Measurements from ENCODE around the gene TSPAN16.

Gene TSPAN16

GRCh38 chr19:11251650-11252314 is 44.2 kb upstream of the TSPAN16 start:
- Histone ChIP-seq H3K4me3 (ENCODE audit: low read length) (no peak overlapping the region), H3K9ac (ENCODE audit: low read length) (no peak overlapping the region), H3K4me2 (ENCODE audit: low read depth, low read length) (no peak overlapping the region), H3K36me3 (replicated peaks; ENCODE audit: insufficient read depth, low read length) (no peaks in the 10 kb centered on the region), H3K27ac (ENCODE audit: low read length) (no peak overlapping the region), H3K4me1 (ENCODE audit: low read length) (no peaks in the 10 kb centered on the region), H2AFZ (ENCODE audit: low read length) (no peak overlapping the region), H3K9me3 (replicated peaks; ENCODE audit: insufficient read depth, low read length) (no peaks in the 10 kb centered on the region), H4K20me1 (ENCODE audit: insufficient read depth, low read length) (no peaks in the 10 kb centered on the region), H3K79me2 (ENCODE audit: low read length) (no peaks in the 10 kb centered on the region), H3K27me3 (replicated peaks; ENCODE audit: insufficient read depth, low read length) (peaks cover 75% of the 10 kb centered on the region), H3F3A (ENCODE audit: insufficient read depth, low read length) (no peaks in the 10 kb centered on the region), H3K9me2 (replicated peaks; ENCODE audit: insufficient read depth, low read length) (no peaks in the 10 kb centered on the region)
- TF ChIP-seq EZH2phosphoT487 (IDR thresholded peaks at IDR 0.05; ENCODE audit: low read length) (no peak), CTCF (IDR thresholded peaks at IDR 0.05; ENCODE audit: low read length) (no peak), EZH2 (optimal IDR thresholded peaks at IDR 0.05; ENCODE audit: low read depth, low read length) (no peak)
- no peak for DNase-seq

- no peak for DNase-seq
- TF ChIP-seq EZH2 (optimal IDR thresholded peaks at IDR 0.05; ENCODE audit: low read depth, low read length) (no peak), CTCF (IDR thresholded peaks at IDR 0.05; ENCODE audit: low read length) (no peak), EZH2phosphoT487 (IDR thresholded peaks at IDR 0.05; ENCODE audit: low read length) (no peak)
- H2AFZ ChIP-seq (ENCODE audit: low read length): no peak overlapping the region
- H3K9me2 ChIP-seq (replicated peaks; ENCODE audit: insufficient read depth, low read length): no peaks in the 10 kb centered on the region
- no peaks in the 10 kb centered on the region for H3K36me3 ChIP-seq (replicated peaks; ENCODE audit: insufficient read depth, low read length)
- no peak overlapping the region for H3K4me3 ChIP-seq (ENCODE audit: low read length)
- H3K27me3 ChIP-seq (replicated peaks; ENCODE audit: insufficient read depth, low read length): peaks cover 71% of the 10 kb centered on the region
- H3K9me3 ChIP-seq (replicated peaks; ENCODE audit: insufficient read depth, low read length): no peaks in the 10 kb centered on the region
- no peak overlapping the region for H3K9ac ChIP-seq (ENCODE audit: low read length)
- H3K4me1 ChIP-seq (ENCODE audit: low read length): no peaks in the 10 kb centered on the region
- no peaks in the 10 kb centered on the region for H4K20me1 ChIP-seq (ENCODE audit: insufficient read depth, low read length)
- no peaks in the 10 kb centered on the region for H3K79me2 ChIP-seq (ENCODE audit: low read length)
- H3K27ac ChIP-seq (ENCODE audit: low read length): no peak overlapping the region
- no peak overlapping the region for H3K4me2 ChIP-seq (ENCODE audit: low read depth, low read length)
- no peaks in the 10 kb centered on the region for H3F3A ChIP-seq (ENCODE audit: insufficient read depth, low read length)
These were observed 43.1 kb upstream of the TSPAN16 start for GRCh38 chr19:11252665-11253355.

GRCh38 chr19:11254666-11255065 is 41.3 kb upstream of the TSPAN16 start:
- Histone ChIP-seq H3K79me2 (ENCODE audit: low read length) (no peaks in the 10 kb centered on the region), H3K9me3 (replicated peaks; ENCODE audit: insufficient read depth, low read length) (no peaks in the 10 kb centered on the region), H3K9me2 (replicated peaks; ENCODE audit: insufficient read depth, low read length) (no peaks in the 10 kb centered on the region), H3F3A (ENCODE audit: insufficient read depth, low read length) (no peaks in the 10 kb centered on the region), H3K36me3 (replicated peaks; ENCODE audit: insufficient read depth, low read length) (no peaks in the 10 kb centered on the region), H3K27me3 (replicated peaks; ENCODE audit: insufficient read depth, low read length) (peaks cover 69% of the 10 kb centered on the region), H3K4me3 (ENCODE audit: low read length) (no peak overlapping the region), H3K4me2 (ENCODE audit: low read depth, low read length) (no peak overlapping the region), H2AFZ (ENCODE audit: low read length) (no peak overlapping the region), H3K9ac (ENCODE audit: low read length) (no peak overlapping the region), H3K27ac (ENCODE audit: low read length) (no peak overlapping the region), H4K20me1 (ENCODE audit: insufficient read depth, low read length) (no peaks in the 10 kb centered on the region), H3K4me1 (ENCODE audit: low read length) (no peaks in the 10 kb centered on the region)
- DNase-seq: no peak
- TF ChIP-seq EZH2phosphoT487 (IDR thresholded peaks at IDR 0.05; ENCODE audit: low read length) (no peak), CTCF (IDR thresholded peaks at IDR 0.05; ENCODE audit: low read length) (peak; percentile 37)

Data from MM.1S (cell line).